Lung (tissue), 12 donors: Measurements from ENCODE around the gene PCNP. TPM values are rescaled to one million over a fixed set of nuclear protein-coding genes. Genes with fewer than 3 reads are reported as not detected.
"Not testable (repeated sequence)": the region's sequence is repeated elsewhere in the genome, so short reads cannot be mapped to it uniquely, and the experiment has no call there.

Experiments used
- ATAC-seq: fragments of 200-7000 bp; cut with Tn5 transposase; one replicate; pipeline ENCODE4 v1.9.1; 2020; ENCODE audit warnings: moderate number of reproducible peaks; ENCODE audit not compliant: insufficient read depth, low FRiP score
- DNase-seq, 3 donors: peaks; one replicate each; pipeline ENCODE4 v3.0.0-alpha.2; 2013 to 2017
- H3K27ac ChIP-seq, 2 donors: one replicate each; pipeline ENCODE4 v1.5.1; 2013; ENCODE audit warnings: mild to moderate bottlenecking in 2 of 2, moderate library complexity in 2 of 2, control low read depth in 1 of 2, inconsistent platforms in 1 of 2, low read depth in 1 of 2, low read length in 1 of 2
- H3K27me3 ChIP-seq, 3 donors: one replicate each; pipeline ENCODE4 v1.5.1; 2013; ENCODE audit warnings: low read length in 2 of 3; ENCODE audit not compliant: control insufficient read depth in 3 of 3, insufficient read depth in 3 of 3
- H3K36me3 ChIP-seq, 4 donors: one replicate each; pipeline ENCODE4 v1.5.1; 2013; ENCODE audit warnings: low read length in 4 of 4, mild to moderate bottlenecking in 1 of 4, moderate library complexity in 1 of 4; ENCODE audit not compliant: control insufficient read depth in 4 of 4, insufficient read depth in 4 of 4
- H3K4me1 ChIP-seq, 5 donors: one replicate each; pipeline ENCODE4 v1.5.1; 2013; ENCODE audit warnings: low read length in 5 of 5, mild to moderate bottlenecking in 2 of 5, moderate library complexity in 1 of 5; ENCODE audit not compliant: control insufficient read depth in 5 of 5, insufficient read depth in 5 of 5
- H3K4me3 ChIP-seq: one replicate; pipeline ENCODE4 v1.5.1; 2013; ENCODE audit warnings: mild to moderate bottlenecking, control low read depth, moderate library complexity
- H3K9ac ChIP-seq, 2 donors: one replicate each; pipeline ENCODE4 v1.5.1; 2013; ENCODE audit warnings: low read length in 2 of 2, control low read depth in 1 of 2; ENCODE audit not compliant: insufficient read depth in 1 of 2
- H3K9me3 ChIP-seq, 4 donors: one replicate each; pipeline ENCODE4 v1.5.1; 2013; ENCODE audit warnings: low read length in 3 of 4, mild to moderate bottlenecking in 1 of 4, moderate library complexity in 1 of 4; ENCODE audit not compliant: control insufficient read depth in 4 of 4, insufficient read depth in 3 of 4
- CTCF ChIP-seq: IDR thresholded peaks from 2 replicates; pipeline ENCODE4 v1.5.1; 2012; ENCODE audit warnings: mild to moderate bottlenecking; ENCODE audit errors: control extremely low read depth, extremely low read depth
- WGBS, 2 donors: extraction: QIAGEN DNeasy Blood & Tissue Kit; methylation state at CpG; one replicate each; pipeline ENCODE4 v1.1.7; 2013; 5-methylcytosine and 5-hydroxymethylcytosine counted together
- polyA plus RNA-seq, 2 donors: library from polyadenylated mRNA; stranded (reverse); fragments of 200-250 nt; gene quantifications; one replicate each; pipeline ENCODE4 v1.2.1, GENCODE V29; 2013
- total RNA-seq, 2 donors: library from RNA; depleted of rRNA in 1 of 2; stranded (reverse); fragments of >200 nt in 1 of 2; gene quantifications; one replicate each; pipeline ENCODE4 v1.2.1, GENCODE V29; 2014 to 2021
- donor health status: control.
- donor health status: control.
- donor health status: Bipolar disorder and iron deficiency.
- donor health status: healthy.
- donor health status: DM: yes; HTN: yes; CAD: no.

Gene PCNP
- total and polyA plus RNA-seq, 4 donors: 73.1 to 195 (median 99.7) TPM

GRCh38 chr3:101611023-101611422, 37.0 kb downstream of the PCNP start:
- ATAC-seq: no peak

GRCh38 chr3:101613014-101613413, 39.0 kb downstream of the PCNP start:
- H3K36me3 ChIP-seq, H3K9me3 ChIP-seq, H3K27ac ChIP-seq, H3K27me3 ChIP-seq, H3K4me1 ChIP-seq, DNase-seq, H3K4me3 ChIP-seq, ATAC-seq, H3K9ac ChIP-seq: not testable (repeated sequence)
- 88 to 90% methylated on average over 8 to 9 of the region's 9 CpGs for WGBS, 2 donors

More at GRCh38 chr3:101611023-101611422, 37.0 kb downstream of the PCNP start:
- Histone ChIP-seq H3K27me3 (no peaks in the 10 kb centered on the region), H3K27ac (no peak overlapping the region), H3K36me3 (no peaks in the 10 kb centered on the region), H3K9ac (no peak overlapping the region), H3K4me3 (no peak overlapping the region), H3K4me1 (no peaks in the 10 kb centered on the region), H3K9me3 (no peaks in the 10 kb centered on the region)
- no peak for DNase-seq
- no peak for TF ChIP-seq CTCF
- WGBS, 2 donors: 90 to 91% methylated on average over 2 of the region's 2 CpGs

GRCh38 chr3:101615525-101615924, 41.5 kb downstream of the PCNP start:
- no peak overlapping the region for H3K4me3 ChIP-seq
- H3K4me1 ChIP-seq: no peaks in the 10 kb centered on the region
- H3K9me3 ChIP-seq: no peaks in the 10 kb centered on the region
- DNase-seq: no peak
- H3K27ac ChIP-seq: no peak overlapping the region
- 92 to 94% methylated on average over 6 of the region's 6 CpGs for WGBS, 2 donors
- no peaks in the 10 kb centered on the region for H3K27me3 ChIP-seq
- ATAC-seq: no peak
- no peak for TF ChIP-seq CTCF
- H3K36me3 ChIP-seq: no peaks in the 10 kb centered on the region
- H3K9ac ChIP-seq: no peak overlapping the region

- Histone ChIP-seq H3K4me1 (no peaks in the 10 kb centered on the region), H3K27ac (no peak overlapping the region), H3K9ac (no peak overlapping the region), H3K4me3 (no peak overlapping the region), H3K9me3 (no peaks in the 10 kb centered on the region), H3K27me3 (no peaks in the 10 kb centered on the region), H3K36me3 (no peaks in the 10 kb centered on the region)
- DNase-seq: no peak
- WGBS, 2 donors: 86 to 91% methylated on average over 7 of the region's 7 CpGs
- ATAC-seq: no peak
- no peak for TF ChIP-seq CTCF
Measured at GRCh38 chr3:101617478-101617877, 43.5 kb downstream of the PCNP start.
